T-helper 9 cell (primary cell): ENCODE data around the gene MMP28.
A peak's percentile ranks its signal among the peaks of the same experiment; 100 is the strongest.

Experiments
- DNase-seq: peaks from one replicate; pipeline ENCODE4 v3.0.0-alpha.2; 2020
- total RNA-seq, 2 donors: gene quantifications; one replicate each; lab custom pipeline; 2026; lab: John Stamatoyannopoulos, UW

Gene MMP28, protein sequence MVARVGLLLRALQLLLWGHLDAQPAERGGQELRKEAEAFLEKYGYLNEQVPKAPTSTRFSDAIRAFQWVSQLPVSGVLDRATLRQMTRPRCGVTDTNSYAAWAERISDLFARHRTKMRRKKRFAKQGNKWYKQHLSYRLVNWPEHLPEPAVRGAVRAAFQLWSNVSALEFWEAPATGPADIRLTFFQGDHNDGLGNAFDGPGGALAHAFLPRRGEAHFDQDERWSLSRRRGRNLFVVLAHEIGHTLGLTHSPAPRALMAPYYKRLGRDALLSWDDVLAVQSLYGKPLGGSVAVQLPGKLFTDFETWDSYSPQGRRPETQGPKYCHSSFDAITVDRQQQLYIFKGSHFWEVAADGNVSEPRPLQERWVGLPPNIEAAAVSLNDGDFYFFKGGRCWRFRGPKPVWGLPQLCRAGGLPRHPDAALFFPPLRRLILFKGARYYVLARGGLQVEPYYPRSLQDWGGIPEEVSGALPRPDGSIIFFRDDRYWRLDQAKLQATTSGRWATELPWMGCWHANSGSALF
- 0.14 to 0.48 reads per million in 2 donors for total RNA-seq

DNA sequence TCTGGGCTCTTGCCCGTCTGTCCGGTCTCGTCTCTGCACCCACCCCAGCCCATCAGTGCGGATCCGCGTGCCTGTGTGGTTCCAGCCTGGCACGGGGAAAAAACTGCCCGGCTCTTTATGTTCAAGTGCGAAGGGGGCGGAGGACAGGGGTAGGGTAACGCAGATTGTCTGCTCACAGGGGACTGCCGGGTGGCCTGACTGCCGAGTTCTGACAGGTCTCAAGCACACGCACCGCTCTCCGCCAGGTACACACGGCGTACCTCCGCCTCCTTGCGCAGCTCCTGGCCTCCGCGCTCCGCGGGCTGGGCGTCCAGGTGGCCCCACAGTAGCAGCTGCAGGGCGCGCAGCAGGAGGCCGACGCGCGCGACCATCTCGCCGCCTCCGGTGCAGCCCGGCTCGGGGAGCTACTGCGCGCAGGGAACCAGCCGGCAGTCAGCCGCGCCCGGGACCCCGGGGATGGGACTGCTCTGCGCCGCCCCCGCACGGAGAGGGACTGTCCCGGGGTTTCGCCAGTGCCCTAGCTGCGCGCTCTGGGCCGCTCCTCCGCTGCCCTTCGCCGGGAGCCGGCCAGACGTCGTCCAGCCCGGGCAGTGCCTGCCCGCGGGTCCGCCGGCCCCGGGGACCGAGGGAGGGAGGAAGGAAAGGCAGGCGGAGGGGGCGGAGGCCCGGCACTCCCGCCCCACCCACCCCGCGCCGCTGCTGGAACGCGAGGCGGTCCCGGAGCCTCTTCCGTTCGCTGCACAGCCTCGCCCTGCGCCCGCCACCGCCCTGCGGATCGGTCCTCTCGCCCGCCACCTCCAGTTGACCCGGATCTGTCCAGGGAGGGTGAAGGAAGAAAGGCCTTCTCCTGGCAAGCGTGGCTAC, at the start of gene MMP28:
Gene MMP28 (minus strand): TSS at position 635 of the 864 bp plus-strand sequence. CDS start 264 bp downstream, at position 371.
- DNase-seq = peak; percentile 12

DNA sequence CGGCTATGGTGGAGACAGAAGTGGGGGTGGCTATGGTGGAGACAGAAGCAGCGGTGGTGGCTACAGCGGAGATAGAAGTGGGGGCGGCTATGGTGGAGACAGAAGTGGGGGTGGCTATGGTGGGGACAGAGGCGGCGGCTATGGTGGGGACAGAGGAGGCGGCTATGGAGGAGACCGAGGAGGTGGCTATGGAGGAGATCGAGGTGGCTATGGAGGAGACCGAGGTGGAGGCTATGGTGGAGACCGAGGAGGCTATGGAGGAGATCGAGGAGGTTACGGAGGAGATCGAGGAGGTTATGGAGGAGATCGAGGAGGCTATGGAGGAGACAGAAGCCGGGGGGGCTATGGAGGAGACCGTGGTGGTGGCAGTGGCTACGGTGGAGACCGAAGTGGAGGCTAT, 49.1 kb upstream of the MMP28 start:
- no peak for DNase-seq

GRCh38 chr17:35843698-35844097, 48.3 kb upstream of the MMP28 start:
- DNase-seq = no peak

DNA sequence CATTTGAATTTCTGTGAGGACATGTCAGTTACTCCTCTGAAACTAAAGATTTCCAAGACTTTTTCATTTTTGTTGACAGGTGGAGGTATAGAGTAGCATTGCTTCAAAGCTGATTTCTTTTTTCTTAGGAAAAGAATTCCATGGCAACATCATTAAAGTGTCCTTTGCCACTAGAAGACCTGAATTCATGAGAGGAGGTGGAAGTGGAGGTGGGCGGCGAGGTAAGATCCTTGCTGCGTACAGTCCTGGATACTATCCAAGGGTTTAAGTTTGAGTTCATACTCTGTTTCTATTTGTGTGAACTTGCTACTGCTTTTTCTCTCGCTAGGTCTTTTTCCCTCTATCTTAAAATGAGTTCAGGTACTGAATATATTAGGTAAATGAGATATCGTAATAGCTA, 46.8 kb upstream of the MMP28 start:
- DNase-seq = no peak

GRCh38 chr17:35841505-35841904, 46.1 kb upstream of the MMP28 start:
- no peak for DNase-seq

DNA sequence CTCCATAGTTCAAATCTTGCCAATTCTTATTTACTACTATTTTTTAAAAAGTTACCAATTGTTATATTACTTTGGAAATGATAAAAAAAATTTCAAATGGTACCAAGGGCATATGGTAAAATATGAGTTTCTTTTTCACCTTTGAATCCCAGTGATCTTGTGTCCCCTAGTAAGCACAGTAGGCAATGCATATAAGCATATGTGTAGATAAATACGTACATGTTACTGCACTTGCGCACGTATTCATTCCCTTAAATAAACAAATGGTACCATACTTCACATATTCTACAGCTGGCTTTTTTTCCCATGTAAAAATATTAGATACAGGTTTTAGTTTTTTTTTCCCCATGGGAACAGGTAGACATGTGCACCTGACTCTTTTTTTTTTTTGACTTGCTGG, 45.7 kb upstream of the MMP28 start:
- no peak for DNase-seq

DNA sequence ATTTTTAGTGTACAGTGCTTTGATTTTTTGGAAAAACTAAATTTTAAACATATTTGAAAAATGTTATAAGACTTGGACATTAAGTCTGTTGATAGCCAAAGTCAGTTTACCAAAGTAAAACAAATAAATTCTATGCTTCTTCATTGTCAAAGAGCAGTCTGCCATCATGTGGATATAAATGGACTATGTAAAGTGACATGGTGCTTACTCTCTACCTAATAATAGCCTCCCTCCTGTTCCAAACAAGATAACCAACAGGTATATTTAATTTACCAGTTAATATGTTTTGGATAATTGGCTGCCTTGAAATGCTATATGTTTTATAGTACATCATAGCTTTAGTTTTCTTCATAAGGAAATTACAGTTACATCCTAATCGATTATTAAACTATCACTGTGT, 29.8 kb upstream of the MMP28 start:
- no peak for DNase-seq

DNA sequence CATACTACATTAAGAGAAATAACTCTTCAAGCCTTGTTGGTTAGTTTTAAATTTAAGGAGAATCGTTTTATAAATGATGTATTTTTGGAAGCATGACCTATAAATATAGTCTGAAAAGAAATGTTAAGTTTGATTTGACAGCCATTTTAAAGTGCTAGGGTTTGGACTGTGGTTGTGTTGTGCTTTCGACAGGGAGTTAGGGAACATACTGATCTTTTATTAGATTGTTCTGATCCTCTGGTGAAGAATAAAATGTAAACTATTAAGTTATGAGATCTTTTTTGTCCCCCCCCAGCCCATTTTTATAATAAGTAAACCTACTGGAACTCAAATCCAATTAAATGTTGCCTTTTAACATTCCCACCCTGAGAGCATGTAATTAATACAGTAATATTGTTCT, 25.9 kb upstream of the MMP28 start:
- DNase-seq = no peak

- no peak for DNase-seq
Measured at GRCh38 chr17:35819455-35819854, 24.0 kb upstream of the MMP28 start.

GRCh38 chr17:35817196-35817595, 21.8 kb upstream of the MMP28 start:
- no peak for DNase-seq

GRCh38 chr17:35816723-35817122, 21.3 kb upstream of the MMP28 start:
- DNase-seq = no peak

GRCh38 chr17:35812456-35812855, 17.0 kb upstream of the MMP28 start:
- DNase-seq = no peak

GRCh38 chr17:35811759-35812158, 16.3 kb upstream of the MMP28 start:
- DNase-seq = no peak

DNA sequence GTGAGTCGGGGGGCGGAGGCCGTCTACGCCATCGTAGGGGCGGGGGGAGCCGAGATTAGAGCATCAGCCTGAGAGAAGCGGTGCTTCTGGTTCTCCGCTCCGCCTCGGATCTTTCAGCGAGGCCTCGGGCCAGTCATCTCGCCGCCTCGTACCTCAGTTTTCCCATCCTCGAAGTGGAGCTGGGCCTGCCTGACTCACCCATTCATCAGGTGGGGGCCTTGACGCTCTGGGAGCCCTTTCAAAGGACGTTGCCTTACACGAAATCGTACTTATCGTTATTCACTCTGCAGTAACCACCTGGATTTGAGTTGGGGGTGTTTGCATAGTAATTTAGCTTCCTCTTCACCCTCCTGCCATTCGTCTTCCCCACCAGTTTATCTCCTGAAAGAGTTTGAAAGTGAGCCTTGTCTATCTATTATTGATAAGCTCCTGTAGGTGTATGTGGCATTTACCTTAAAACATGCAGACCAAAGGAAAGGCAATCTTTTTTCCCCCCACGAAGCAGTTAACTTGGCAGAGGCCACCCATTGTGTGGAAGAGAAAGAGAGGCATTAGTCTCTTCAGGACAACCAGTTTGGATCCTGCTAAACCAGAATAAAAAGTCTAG, 14.5 kb upstream of the MMP28 start:
- DNase-seq = no peak

DNA sequence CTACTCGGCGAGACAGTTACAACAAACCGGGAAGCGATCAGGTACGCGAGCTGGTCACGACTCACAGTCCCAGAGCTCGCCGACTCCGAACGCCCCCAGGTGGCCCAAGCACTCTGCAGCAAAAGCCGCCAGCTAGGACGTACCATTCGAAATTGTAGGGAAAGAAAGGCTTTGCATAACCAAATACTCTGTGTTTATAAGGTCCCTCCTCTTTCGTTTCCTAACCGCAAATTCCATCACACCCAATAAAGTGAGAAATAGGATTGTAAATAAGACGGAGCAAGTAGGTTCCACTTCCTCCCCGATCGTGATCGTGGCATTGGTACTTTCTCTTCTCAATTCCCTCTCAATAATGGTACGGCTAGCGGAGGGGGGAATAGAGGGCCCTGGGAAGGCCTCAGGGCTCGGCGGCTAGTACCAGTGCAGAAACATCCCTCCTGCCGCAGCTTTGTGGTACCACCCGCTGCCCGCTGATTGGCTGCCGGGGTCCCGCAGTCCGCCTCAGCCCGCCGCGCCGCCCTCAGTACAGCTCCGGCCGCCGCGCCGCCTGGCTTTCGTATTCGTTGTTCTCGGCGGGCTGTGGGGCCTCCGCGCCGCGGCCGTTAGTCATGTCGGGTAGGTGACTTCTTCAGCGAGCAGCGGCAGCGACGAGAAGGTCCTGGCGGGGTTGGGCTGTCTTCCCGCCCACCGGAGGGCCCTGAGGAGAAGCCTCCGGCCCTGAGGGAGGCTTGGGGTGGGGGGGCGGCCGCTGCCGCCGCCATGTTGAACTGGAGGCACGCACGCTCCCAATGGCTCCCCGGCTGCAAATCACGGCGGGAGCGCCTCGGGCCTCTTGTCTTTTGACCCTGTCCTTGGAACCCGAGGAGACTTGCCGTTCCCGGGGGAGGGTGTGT, 13.8 kb upstream of the MMP28 start, which contains the start of gene TAF15:
Gene TAF15 (plus strand): TSS at position 523 of the 893 bp plus-strand sequence. CDS start 86 bp downstream, at position 609.
- peak; percentile 92 for DNase-seq

- no peak for DNase-seq
Measured at GRCh38 chr17:35808240-35808961, 13.0 kb upstream of the MMP28 start.

- DNase-seq = no peak
Measured at GRCh38 chr17:35807371-35808144, 12.1 kb upstream of the MMP28 start.

- DNase-seq = no peak
Measured at GRCh38 chr17:35804658-35805192, 9.3 kb upstream of the MMP28 start.

DNA sequence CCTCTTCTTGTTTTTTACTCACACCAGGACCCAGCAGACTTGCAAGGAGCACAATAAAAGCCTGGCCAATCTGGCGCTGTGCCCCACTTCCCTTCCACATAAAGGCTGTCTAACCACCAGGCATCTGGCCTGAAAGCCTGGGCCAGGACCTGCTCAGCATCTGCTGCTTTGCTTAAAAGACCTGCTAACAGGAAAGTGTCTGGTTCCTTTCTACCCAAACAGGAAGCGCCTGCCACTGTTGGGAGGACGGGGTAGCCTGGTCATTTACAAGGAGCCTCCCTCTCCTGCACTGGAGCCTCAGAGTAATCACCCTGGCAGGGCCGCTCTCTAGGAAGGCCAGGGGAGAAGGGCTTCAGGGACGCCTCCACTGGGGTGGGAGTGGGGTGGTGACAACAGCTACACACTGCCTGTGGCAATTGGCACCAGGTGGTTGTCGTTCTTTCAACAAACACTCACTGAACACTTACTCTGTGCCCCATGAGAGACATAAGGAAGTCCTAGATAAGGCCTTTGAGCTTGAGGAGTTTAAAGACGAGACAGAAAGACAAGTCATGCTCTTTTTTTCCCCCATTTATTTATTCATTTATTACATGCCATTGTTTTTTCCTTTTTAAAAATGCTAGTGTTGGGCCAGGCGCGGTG, 6.3 kb upstream of the MMP28 start:
- DNase-seq = no peak

- DNase-seq = no peak
Measured at GRCh38 chr17:35799942-35800341, 4.5 kb upstream of the MMP28 start.
